NCI-H1105 (cell line): ENCODE data around the gene KLK15.

Source experiments
- DNase-seq: peaks from one replicate; lab custom pipeline; 2025; lab: John Stamatoyannopoulos, UW

Gene KLK15

GRCh38 chr19:50843701-50844221 lies 10.4 kb upstream of the KLK15 start:
- no peak for DNase-seq

GRCh38 chr19:50843205-50843604 lies 9.8 kb upstream of the KLK15 start:
- DNase-seq = no peak

GRCh38 chr19:50842130-50842529 lies 8.8 kb upstream of the KLK15 start:
- no peak for DNase-seq

- no peak for DNase-seq
Observed at GRCh38 chr19:50839712-50840655, 6.6 kb upstream of the KLK15 start.

GRCh38 chr19:50838239-50838638 lies 4.9 kb upstream of the KLK15 start:
- DNase-seq = no peak

GRCh38 chr19:50837300-50837699 lies 3.9 kb upstream of the KLK15 start:
- DNase-seq = no peak

GRCh38 chr19:50836543-50837195 lies 3.3 kb upstream of the KLK15 start:
- no peak for DNase-seq

GRCh38 chr19:50835785-50836542 lies 2.6 kb upstream of the KLK15 start:
- DNase-seq = peak; percentile 70

- peak; percentile 14 for DNase-seq
Observed at GRCh38 chr19:50835103-50835784, 1.9 kb upstream of the KLK15 start.

GRCh38 chr19:50833802-50834167 lies 411 bp upstream of the KLK15 start:
- DNase-seq = no peak

- no peak for DNase-seq
Observed at GRCh38 chr19:50832666-50833065, 708 bp downstream of the KLK15 start.

GRCh38 chr19:50831026-50831396 lies 2.4 kb downstream of the KLK15 start:
- DNase-seq = no peak

- DNase-seq = no peak
Observed at GRCh38 chr19:50830266-50831025, 2.9 kb downstream of the KLK15 start.

- DNase-seq = no peak
Observed at GRCh38 chr19:50829801-50830200, 3.6 kb downstream of the KLK15 start.

- no peak for DNase-seq
Observed at GRCh38 chr19:50827476-50827875, 5.9 kb downstream of the KLK15 start.

- no peak for DNase-seq
Observed at GRCh38 chr19:50826492-50827240, 6.7 kb downstream of the KLK15 start.

- no peak for DNase-seq
Observed at GRCh38 chr19:50823389-50824042, 9.9 kb downstream of the KLK15 start, which contains the start of gene KLK1. Gene KLK1 (minus strand): TSS chr19:50823787. CDS start chr19:50823748, 39 bp downstream.

- DNase-seq = no peak
Observed at GRCh38 chr19:50822661-50823208, 10.6 kb downstream of the KLK15 start.

GRCh38 chr19:50821622-50822021 lies 11.8 kb downstream of the KLK15 start:
- no peak for DNase-seq
